HL-60/S4 (cell line): Measurements from ENCODE around the gene HSD11B2.

Experiments
- in situ Hi-C: fragments of 300-500 bp; cut with MboI; formaldehyde crosslinking; loops from 2 replicates; pipeline ENCODE4 v1.14.3; 2022; ENCODE audit warnings: low sequenced_read_pairs

Gene HSD11B2

GRCh38 chr16:67466581-67466980 lies 35.7 kb downstream of the HSD11B2 start:
- in situ Hi-C loops, result loop anchor here (25.0 kb wide), 1 partner anchor 504 kb away; the partner anchor contains the start of gene CES3

- in situ Hi-C loops, result loop anchor here (25.0 kb wide), 1 partner anchor 506 kb away; the partner anchor contains the start of gene CES3
These were observed 37.8 kb downstream of the HSD11B2 start for GRCh38 chr16:67468731-67469130.

GRCh38 chr16:67470359-67470758 lies 39.4 kb downstream of the HSD11B2 start:
- in situ Hi-C loops, result loop anchor here (25.0 kb wide), 1 partner anchor 508 kb away; the partner anchor contains the start of gene CES3

GRCh38 chr16:67471758-67472384 lies 41.0 kb downstream of the HSD11B2 start:
- in situ Hi-C loops, result loop anchor here (25.0 kb wide), 1 partner anchor 510 kb away; the partner anchor contains the start of gene CES3

- in situ Hi-C loops, result loop anchor here (25.0 kb wide), 1 partner anchor 513 kb away; the partner anchor contains the start of gene CES3
These were observed 43.9 kb downstream of the HSD11B2 start for GRCh38 chr16:67474551-67475455.

GRCh38 chr16:67477960-67478554 lies 47.1 kb downstream of the HSD11B2 start:
- in situ Hi-C loops, result no loop called here

- in situ Hi-C loops, result no loop called here
These were observed 50.1 kb downstream of the HSD11B2 start, which contains the start of gene ATP6V0D1 for GRCh38 chr16:67480833-67481560. Gene ATP6V0D1, minus strand, starts transcription at chr16:67481157. Its CDS starts 71 bp downstream, at chr16:67481086.

GRCh38 chr16:67481561-67482232 lies 50.8 kb downstream of the HSD11B2 start:
- in situ Hi-C loops, result no loop called here

- in situ Hi-C loops, result no loop called here
These were observed 51.5 kb downstream of the HSD11B2 start for GRCh38 chr16:67482233-67482924.

GRCh38 chr16:67483150-67483549 lies 52.2 kb downstream of the HSD11B2 start, which contains the start of gene AGRP:
Gene AGRP, minus strand, starts transcription at chr16:67483547. Its CDS starts 149 bp downstream, at chr16:67483398.
- in situ Hi-C loops, result no loop called here

GRCh38 chr16:67483731-67484525 lies 53.0 kb downstream of the HSD11B2 start:
- in situ Hi-C loops, result no loop called here

GRCh38 chr16:67486805-67487204 lies 55.9 kb downstream of the HSD11B2 start:
- in situ Hi-C loops, result no loop called here
